GM18907 (cell line): ENCODE measurements around the gene CMTM7.

Experiments used
- ATAC-seq: cut with Tn5 transposase; IDR thresholded peaks from one replicate; pipeline ENCODE4 v1.9.1; 2021; ENCODE audit warnings: mild to moderate bottlenecking, moderate library complexity; ENCODE audit not compliant: unreplicated experiment

The CMTM7 gene

DNA sequence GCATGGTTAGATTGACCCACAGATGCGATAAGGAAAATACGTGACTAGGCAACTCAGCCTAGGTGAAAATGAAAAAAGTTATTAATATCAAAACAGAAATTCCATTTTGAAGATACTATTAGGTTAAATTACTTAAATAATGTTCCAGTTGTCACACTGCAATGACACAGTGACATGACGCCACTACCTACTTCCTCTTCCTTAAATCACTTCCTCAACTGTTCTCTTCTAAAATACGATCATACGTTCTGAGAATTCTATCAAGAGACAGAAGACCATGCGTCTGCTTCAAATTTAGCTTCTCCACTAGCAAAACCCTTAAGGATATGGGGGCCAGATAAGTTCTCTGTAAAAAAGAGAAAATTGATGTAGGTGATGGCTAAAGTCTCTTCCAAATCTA, 92.8 kb downstream of the CMTM7 start:
- ATAC-seq, result no peak

DNA sequence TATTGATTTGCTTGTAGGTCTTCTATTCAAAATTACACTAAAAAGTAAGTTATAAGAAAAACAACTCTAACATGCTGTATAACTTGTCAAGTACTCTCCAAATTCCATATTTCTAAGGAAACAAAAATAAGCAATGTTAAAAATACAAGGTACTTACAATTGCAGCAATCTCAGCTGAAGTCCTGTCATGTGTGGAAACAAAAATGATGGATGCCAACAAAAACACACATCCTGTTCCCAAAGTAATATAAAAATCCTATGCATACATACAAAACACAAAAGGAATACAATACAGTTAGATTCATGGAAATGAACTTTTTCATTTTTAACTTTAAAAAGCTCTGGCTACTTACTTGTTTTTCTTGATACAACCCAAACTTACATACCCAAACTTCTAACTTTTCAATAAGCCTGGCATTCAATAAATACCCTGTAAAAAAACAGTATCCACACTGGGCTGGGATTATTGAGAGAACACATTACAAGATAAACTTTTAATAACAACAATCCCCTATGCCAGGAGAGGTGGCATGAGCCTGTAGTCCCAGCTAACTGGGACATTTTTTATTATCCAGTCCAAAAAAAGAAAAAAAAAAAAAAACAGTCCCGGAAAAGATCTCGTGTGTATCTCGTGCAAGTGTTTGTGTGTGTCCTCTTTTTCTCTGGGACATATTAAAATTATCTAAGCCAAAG, 96.3 kb downstream of the CMTM7 start:
- ATAC-seq, result no peak

DNA sequence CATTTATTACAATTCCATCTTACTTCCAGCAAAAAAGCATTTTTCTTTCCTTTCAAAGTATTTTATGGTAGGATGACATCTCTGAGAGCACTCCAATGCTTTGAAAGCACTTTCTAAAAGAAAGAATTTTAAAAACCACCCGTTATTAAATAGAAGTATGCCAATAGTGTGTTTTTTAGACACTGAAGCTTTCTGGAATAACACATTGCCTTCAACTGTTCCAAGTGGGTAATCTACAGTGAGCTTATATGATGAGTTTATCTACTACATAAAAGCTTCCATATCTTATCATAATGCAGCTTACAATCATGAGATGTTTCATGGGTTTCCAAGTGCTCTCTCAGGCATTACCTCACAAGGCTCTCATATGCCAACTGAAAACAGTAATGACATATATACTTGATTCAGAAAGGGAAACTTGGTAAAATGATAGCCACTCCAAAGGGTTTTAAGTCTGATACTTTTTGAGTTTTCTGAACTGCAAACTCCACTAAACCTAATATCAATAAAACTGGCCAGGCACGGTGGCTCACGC, 96.9 kb downstream of the CMTM7 start:
- no peak for ATAC-seq

DNA sequence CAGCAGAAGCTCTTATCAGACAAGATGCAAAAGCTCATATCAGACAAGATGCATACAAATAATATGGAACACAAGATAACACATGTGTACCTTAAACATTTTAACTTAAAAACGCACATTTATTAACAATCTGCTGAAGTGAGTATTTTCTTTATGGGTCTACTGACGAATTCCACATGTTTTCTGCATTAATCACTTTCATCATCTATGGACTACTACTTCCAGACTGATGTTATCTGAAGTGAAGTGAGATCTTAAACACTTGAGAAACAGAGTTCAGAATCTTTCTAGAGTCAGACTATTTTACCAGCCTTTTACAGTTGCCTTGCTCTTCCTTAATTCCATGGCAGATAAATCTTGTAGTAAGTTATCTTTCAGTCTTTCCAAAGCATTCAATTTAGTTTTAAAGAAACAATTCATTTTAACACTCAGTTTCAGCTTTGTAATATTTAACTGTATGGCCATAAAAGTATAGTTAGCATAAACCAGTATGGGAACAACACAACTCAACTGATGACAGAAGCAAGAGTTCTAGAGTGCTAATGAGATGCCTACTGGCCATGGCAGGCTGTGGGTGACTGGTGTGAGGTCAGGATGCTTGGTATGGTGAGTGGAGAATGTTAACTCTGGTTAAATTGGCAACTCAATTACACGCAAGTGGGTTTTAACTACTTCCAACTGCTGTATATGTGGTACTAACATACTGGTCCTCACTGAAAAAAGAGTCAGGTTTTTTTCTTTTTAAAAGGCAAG, 101.2 kb downstream of the CMTM7 start:
- ATAC-seq, result no peak

DNA sequence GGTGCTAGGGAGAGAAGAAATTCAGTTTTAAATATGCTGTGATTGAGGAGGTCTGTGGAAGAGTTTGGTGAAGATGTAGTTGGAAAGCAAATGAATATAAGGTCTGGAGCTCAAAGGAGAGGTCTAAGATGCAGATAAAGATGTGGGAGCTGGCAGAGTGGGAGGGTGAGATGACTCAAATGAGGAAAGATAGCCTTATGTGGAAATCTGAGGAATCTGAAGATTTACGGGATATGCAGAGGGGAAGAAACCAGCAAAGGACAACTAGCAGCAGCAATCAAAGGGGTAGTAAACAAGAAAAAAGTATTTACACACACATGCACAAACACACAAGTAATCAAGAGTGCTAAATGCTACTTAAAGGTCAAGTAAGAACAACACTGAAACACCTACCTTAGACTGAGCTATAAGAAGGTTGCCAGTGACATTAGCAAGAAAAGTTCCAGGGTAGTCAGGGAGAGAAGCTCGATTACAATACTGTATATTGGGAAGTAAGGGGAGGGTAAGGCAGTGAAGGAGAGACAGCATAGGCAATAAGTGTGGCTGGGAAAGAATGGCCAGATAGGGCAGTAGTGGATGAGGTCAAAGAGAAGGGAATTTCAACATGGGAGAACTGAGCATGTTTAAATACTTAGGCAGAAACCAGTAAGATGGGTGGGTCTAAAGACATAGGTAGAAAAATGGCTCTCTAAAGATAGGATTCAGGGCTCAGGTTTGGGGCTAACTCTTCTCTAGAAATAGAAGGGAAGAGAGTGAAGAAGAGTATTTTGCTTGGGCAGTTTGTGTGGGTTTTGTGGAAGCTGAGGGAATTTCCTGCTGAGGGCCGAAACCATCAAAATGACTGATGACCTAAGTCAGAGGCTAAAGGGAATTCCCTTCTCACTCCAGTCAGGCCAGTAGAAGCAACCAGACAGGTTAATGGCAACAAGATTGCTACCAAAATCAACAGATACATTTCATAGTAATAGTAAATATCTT, 102.1 kb downstream of the CMTM7 start:
- peak; percentile 89 for ATAC-seq

DNA sequence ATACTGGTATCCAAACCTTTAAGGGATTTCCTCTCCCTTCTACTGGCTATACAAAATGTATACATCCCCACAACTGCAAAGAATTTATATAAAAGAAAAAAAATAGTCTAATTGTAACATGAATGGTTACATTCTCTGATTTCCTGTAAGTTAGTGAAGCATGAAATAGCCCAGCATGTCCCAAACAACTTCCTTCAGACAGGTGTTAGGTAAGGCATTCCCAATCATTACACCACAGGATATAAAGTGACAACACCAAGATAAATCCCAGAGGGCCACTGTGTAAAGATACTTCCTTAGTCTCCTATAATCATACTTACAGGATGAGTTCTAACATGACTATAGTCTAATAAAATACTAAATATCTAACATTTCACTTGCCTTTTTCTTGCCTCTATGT, 103.4 kb downstream of the CMTM7 start:
- ATAC-seq, result no peak

DNA sequence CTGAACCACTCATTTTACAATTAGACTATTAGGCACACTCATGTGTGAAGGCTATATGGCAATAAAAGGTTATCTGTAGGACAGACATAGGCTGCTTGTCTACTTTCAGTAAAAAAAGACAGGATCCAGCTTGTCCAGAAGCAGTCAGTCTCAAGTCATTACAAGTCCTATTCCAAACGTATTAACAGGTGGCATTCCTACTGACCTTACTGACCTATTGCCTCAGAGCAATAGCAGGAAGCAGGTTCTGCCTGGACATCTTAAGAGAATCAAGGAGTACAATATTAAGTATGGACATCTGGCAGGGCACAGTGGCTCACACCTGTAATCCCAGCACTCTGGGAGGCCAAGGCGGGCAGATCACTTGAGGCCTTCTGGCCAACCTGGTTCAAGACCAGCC, 104.0 kb downstream of the CMTM7 start:
- no peak for ATAC-seq

DNA sequence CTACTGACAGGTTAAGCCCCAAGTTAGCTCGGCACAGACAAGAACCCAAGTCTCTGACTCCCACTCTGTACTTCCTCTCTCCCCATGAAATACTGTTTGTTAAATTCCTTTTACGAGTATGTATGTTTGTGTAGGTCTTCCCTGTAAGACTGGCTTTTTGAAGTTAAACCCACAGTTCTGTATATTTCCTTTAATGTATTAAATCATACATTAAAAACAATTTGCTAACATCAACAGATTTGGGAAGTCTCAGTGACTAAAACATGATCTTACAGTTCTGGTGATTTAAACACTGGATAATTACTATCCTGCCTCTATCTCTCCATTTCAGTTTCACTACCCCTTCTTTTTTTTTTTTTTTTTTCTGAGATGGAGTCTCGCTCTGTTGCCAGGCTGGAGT, 106.6 kb downstream of the CMTM7 start:
- ATAC-seq, result no peak

DNA sequence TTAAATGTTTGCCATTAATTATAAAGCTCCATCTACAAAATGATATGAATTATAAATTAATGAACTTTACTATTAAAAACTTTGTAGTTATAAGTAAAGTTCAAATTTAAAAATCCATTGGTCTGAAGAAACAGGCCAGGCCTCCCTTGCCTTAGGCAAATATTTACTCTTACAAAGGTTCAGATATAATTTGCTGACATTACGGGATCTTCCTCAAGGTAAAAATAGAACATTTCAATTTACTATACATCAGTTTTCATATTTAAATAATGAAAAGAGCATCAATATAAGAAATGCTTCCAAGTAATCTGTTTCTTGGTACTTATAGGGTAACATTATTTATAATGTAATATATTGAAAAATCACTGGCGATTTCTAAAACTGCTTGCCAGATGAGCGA, 107.3 kb downstream of the CMTM7 start:
- no peak for ATAC-seq

DNA sequence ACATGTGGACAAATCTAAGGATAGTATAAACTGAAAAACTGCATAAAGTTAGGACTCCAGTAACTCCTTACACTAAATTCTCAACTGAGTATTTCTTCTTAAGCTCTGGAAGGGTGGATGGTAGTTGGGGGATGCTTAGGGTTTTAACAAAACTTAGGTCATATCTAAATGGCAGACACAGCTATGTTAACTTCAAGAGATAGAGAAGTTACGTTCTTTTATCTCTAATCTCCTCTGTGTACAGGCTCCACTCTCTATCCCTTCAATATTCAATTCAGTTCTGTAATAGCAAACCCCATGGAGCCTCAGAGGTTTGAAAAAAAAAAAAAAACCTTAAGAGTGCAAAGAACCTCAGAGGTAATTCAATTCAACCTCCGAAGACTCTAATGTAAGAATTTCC, 107.9 kb downstream of the CMTM7 start:
- no peak for ATAC-seq

DNA sequence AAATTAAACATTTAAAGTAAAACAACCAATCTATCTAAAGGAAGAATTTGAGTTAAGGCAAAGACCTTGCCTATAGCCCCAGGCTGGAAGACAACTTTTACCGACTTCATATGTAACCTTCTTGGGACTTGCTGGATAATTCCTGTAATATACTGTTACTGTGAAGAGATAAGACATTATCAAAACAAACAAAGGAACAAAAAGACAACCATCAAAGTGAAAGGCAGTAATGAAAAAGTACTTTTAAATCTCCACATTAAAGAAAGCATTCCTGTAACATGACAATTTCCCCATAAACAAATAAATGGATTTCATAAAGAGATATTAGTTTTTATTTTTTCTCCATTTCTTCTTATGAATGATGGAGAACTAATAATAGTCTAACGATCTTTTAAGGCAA, 108.6 kb downstream of the CMTM7 start:
- no peak for ATAC-seq

DNA sequence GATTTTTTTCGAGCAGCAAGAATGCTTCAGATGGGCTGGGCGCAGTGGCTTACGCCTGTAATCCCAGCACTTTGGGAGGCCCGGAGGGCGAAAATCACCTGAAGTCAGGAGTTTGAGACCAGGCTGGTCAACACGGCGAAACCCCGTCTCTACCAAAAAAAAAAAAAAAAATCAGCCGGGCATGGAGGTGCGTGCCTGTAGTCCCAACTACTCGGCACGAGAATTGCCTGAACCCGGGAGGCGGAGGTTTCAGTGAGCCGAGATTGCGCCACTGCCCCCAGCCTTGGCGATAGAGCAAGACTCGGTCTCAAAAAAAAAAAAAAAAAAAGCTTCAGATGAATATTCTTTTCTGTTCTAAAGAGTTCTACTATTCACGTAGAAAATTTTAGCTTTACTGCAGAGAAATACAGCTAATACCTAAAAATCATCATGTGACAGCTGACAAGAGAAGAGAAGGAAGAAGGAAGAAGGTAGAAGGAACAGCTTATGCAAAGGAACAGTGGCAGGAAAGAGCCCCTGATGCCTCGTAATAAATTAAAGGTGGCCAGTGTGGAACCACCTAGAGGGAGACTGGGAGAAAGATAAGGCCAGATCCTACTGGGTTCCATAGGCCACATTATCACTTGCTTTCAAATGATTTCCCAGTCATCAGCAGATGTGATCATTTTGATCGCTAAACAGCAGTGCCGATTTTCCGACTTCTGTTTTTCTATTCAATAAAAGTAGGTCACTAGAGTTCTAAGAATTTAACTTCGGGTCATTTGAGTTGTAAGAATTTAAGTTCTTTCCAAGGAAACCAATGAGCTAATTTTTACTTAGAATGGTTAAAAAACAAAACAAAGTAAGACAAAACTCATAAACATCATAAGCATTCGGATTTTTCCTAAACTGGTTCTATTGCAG, 109.5 kb downstream of the CMTM7 start:
- no peak for ATAC-seq

DNA sequence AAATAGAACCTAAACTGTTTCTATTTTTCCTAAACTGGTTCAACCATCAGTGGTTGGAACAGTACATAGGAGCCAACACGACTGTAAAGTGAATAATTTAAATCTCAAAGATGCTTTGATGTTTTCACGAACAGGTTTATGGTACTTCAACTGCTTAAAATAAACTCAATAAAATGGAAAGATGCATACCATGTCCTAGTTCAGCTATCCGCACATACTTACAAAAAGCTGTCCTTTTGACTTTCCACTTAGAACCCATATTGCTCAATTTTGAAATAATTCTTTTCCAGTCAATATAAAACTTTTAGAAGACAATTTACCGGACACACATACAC, 110.1 kb downstream of the CMTM7 start:
- no peak for ATAC-seq

DNA sequence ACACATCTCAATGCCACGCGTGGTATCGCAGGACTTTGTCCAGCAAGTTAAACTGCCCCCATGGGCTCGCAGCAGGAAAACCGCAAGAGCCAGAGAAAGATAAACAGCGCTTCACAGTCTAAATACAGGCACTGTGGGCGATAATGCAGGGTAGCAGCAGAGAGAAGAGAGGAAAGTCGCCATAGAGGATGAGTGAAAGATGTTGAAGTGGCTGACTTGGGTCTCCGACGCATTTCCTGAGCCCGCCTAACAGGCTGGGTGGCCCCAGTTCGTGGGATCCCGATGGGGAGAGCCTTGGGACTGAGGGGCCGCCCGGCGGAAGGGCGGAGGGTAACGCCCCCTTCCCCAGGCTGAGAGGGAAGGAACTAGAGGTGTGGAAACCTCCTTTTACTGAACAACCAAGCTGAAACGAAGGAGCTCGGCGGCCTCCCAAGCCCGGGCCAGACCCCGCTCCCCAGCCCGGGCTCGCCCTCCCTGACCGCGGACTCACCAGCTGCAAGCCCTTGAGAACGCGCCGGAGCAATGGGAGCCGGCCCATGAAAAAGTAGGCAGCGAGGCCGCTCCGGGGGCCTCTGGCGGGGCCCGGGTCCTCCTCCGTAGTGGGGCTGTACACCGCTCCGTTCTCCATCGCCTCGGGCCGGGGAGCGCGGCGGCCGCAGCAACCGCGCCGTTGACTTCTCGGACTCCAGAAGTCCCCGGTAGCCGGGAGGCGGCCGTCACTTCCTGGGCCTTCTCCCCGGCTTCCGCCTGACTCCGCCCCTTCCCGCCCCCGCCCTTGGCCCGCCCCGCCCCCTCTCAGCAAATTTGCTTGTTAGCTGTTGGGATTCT, 110.7 kb downstream of the CMTM7 start, which contains the start of gene CMTM6:
Gene CMTM6, minus strand, starts transcription at position 735 of the 828 bp plus-strand sequence. Its CDS starts 107 bp downstream, at position 628.
- peak; percentile 87 for ATAC-seq

DNA sequence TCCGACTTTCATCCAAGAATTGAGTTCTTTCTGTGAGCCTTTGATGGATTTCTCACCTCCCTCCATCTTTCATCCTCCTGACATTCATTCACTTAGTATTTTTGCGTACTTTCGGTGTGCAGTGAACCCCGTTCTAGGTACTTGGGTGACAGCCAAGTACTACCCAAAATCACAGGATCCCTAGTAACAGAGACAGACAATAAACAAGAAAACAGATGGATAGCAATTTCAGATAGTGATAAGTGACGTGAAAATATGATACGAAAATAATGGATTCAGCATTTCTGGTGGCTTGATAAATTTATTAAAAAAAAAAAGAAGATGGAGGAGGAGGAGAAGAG, 111.3 kb downstream of the CMTM7 start:
- peak; percentile 13 for ATAC-seq
